Ishikawa (cell line): Measurements from ENCODE around the gene SEMA3B.

Source experiments
- CEBPB ChIP-seq: IDR thresholded peaks from 2 replicates; pipeline ENCODE4 v1.6.1; 2012
- CREB1 ChIP-seq: IDR thresholded peaks from 2 replicates; pipeline ENCODE4 v1.6.1; 2012; ENCODE audit warnings: low read depth
- EGR1 ChIP-seq: IDR thresholded peaks from 2 replicates; pipeline ENCODE4 v1.6.1; 2012
- EP300 ChIP-seq: IDR thresholded peaks from 2 replicates; pipeline ENCODE4 v1.6.1; 2012; ENCODE audit warnings: borderline replicate concordance
- FOXM1 ChIP-seq: IDR thresholded peaks from 2 replicates; pipeline ENCODE4 v1.6.1; 2012; ENCODE audit warnings: low read depth, borderline replicate concordance
- MAX ChIP-seq: IDR thresholded peaks from 2 replicates; pipeline ENCODE4 v1.6.1; 2012
- NFIC ChIP-seq: IDR thresholded peaks from 2 replicates; pipeline ENCODE4 v1.6.1; 2012
- RAD21 ChIP-seq: IDR thresholded peaks from 2 replicates; pipeline ENCODE4 v1.6.1; 2012; ENCODE audit warnings: low read depth
- REST ChIP-seq: IDR thresholded peaks from 2 replicates; pipeline ENCODE4 v1.6.1; 2012; ENCODE audit warnings: low read depth, mild to moderate bottlenecking
- TAF1 ChIP-seq: IDR thresholded peaks from 2 replicates; pipeline ENCODE4 v1.6.1; 2012; ENCODE audit warnings: low read depth, mild to moderate bottlenecking
- TCF12 ChIP-seq: IDR thresholded peaks from 2 replicates; pipeline ENCODE4 v1.6.1; 2012; ENCODE audit warnings: low read depth
- TEAD4 ChIP-seq: IDR thresholded peaks from 2 replicates; pipeline ENCODE4 v1.6.1; 2012
- USF1 ChIP-seq: IDR thresholded peaks from 2 replicates; pipeline ENCODE4 v1.6.1; 2012
- YY1 ChIP-seq: IDR thresholded peaks from 2 replicates; pipeline ENCODE4 v1.6.1; 2012; ENCODE audit warnings: low read depth
- ZBTB7A ChIP-seq: IDR thresholded peaks from 2 replicates; pipeline ENCODE4 v1.6.1; 2012; ENCODE audit warnings: low read depth

SEMA3B gene

GRCh38 chr3:50246517-50246954, 22.4 kb upstream of the SEMA3B start:
- TF ChIP-seq TCF12: no peak
- no peak for TF ChIP-seq YY1
- TF ChIP-seq RAD21: no peak

- TF ChIP-seq ZBTB7A: no peak
- no peak for TF ChIP-seq CREB1
- TF ChIP-seq RAD21: no peak
- no peak for TF ChIP-seq NFIC
- no peak for TF ChIP-seq EP300
- TF ChIP-seq EGR1: no peak
- no peak for TF ChIP-seq USF1
- no peak for TF ChIP-seq TEAD4
- no peak for TF ChIP-seq CEBPB
- TF ChIP-seq REST: no peak
- no peak for TF ChIP-seq TAF1
- no peak for TF ChIP-seq MAX
- TF ChIP-seq TCF12: no peak
These were observed 20.6 kb upstream of the SEMA3B start for GRCh38 chr3:50248387-50248786.

- TF ChIP-seq CEBPB: no peak
- TF ChIP-seq TCF12: no peak
- TF ChIP-seq ZBTB7A: no peak
- no peak for TF ChIP-seq TAF1
- TF ChIP-seq NFIC: no peak
- no peak for TF ChIP-seq YY1
- TF ChIP-seq USF1: no peak
- TF ChIP-seq CREB1: no peak
- TF ChIP-seq EGR1: no peak
- TF ChIP-seq EP300: no peak
- no peak for TF ChIP-seq FOXM1
- no peak for TF ChIP-seq TEAD4
- TF ChIP-seq REST: no peak
These were observed 19.5 kb upstream of the SEMA3B start for GRCh38 chr3:50249457-50249856.

- TF ChIP-seq EGR1 (no peak), TCF12 (no peak), REST (no peak), CEBPB (no peak), EP300 (no peak), NFIC (no peak), TEAD4 (no peak), FOXM1 (no peak), USF1 (no peak), TAF1 (no peak), CREB1 (no peak), MAX (no peak), RAD21 (no peak), YY1 (no peak), ZBTB7A (no peak)
These were observed 18.4 kb upstream of the SEMA3B start for GRCh38 chr3:50250514-50250913.
